Measurements from ENCODE around the gene WNT3A.

Gene WNT3A

DNA sequence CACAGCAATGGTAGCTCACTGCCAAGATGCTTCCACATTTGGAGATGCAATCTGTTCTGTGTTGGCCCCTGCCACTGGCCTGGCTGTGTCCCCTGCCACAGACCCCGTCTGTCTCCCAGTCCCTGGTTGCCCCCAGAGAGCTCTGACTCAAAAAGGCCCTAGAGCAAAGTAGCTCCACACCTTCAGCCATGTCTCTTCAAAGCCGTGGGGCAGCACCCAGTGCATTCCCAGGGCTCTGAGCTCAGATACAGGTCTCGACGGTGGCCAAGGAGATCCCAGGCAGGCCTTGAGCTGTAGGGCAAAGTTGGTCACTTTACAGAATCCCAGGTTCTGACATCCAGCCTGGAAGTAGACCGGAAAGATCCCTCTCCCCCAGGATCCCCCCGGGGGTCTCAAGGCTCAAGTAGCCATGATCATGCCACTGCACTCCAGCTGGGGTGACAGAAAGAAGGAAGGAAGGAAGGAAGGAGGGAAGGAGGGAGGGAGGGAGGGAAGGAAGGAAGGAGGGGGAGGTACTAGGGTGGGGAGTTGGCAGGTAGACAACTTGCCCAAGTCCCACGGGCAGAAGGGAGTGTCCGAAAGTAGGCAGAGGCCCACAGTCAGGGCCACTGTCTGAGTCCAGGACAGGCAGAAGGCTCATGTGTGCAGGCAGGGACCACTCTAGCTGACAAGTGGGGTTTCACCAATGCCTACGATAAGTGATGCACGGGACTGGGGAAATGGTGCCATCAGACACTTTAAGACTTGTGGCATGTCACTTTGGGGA is 71.0 kb downstream of the WNT3A start:
- in situ Hi-C loops (cut with MboI; ENCODE audit: low pct_unique_long_range_greater_than_20kb, low sequenced_read_pairs, unreplicated experiment): no loop called here
- TF ChIP-seq, protein P1, sequence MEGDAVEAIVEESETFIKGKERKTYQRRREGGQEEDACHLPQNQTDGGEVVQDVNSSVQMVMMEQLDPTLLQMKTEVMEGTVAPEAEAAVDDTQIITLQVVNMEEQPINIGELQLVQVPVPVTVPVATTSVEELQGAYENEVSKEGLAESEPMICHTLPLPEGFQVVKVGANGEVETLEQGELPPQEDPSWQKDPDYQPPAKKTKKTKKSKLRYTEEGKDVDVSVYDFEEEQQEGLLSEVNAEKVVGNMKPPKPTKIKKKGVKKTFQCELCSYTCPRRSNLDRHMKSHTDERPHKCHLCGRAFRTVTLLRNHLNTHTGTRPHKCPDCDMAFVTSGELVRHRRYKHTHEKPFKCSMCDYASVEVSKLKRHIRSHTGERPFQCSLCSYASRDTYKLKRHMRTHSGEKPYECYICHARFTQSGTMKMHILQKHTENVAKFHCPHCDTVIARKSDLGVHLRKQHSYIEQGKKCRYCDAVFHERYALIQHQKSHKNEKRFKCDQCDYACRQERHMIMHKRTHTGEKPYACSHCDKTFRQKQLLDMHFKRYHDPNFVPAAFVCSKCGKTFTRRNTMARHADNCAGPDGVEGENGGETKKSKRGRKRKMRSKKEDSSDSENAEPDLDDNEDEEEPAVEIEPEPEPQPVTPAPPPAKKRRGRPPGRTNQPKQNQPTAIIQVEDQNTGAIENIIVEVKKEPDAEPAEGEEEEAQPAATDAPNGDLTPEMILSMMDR (IDR thresholded peaks at IDR 0.05; ENCODE audit: extremely low read depth, insufficient read depth, missing control alignments): no peak
- DNase-seq (ENCODE audit: low spot score): no peak

DNA sequence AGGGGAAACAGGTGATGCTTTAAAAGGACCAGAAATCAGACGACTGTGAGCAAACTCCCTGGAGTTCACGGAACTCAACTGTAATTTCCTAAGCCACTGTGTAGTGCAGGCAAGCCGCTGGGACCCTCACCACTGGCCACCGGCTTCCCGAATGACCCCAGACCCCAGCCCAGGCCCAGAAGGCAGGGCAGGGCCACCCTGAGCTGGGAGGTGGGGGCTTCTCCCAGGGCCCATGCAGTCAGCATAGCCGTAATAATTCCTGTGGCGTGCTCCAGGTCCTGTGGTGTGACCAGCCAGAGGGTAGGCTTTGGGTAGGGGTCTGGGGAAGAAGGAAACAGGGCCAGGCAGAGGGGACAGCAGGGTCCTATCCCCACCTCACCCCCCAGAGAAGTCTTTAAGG is 72.2 kb downstream of the WNT3A start:
- TF ChIP-seq, protein P1 (IDR thresholded peaks at IDR 0.05; ENCODE audit: extremely low read depth, insufficient read depth, missing control alignments): no peak
- DNase-seq (ENCODE audit: low spot score): no peak

DNA sequence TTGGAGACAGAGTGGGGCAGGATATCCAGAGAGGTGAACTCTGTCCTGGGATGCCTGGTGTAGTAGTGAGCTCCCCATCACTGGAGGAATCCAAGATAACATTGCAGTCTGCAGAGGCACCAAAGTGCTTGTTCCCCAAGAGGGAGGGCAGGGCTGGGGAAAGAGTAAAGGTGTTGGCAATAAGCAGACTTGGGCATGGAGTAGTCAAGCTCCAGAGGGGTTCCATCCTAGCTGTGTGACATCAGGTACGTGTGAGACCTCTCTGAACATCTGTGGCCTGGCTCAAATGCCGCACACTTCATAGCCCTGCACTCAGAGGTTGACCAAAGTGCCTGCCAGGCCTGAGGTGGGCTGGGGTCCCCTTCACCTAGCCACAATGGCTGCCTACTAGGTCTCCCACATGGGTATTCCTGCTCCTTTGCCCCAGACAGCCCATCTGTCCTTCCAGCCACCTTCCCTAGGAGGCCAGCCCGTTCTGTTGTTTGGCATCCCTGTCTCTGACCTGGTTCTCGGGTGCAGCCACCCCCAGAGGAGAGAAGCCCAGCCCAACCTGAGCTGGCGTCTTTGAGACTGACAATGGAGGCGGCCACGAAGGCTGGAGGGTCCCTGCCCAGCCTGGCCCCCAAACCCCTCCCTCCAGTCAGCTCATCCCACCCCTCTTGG is 72.9 kb downstream of the WNT3A start:
- no peak for DNase-seq (ENCODE audit: low spot score)
- TF ChIP-seq, protein P1 (IDR thresholded peaks at IDR 0.05; ENCODE audit: extremely low read depth, insufficient read depth, missing control alignments): no peak
- in situ Hi-C loops (cut with MboI; ENCODE audit: low pct_unique_long_range_greater_than_20kb, low sequenced_read_pairs, unreplicated experiment): no loop called here

More for the DNA sequence above, 72.2 kb downstream of the WNT3A start:
- in situ Hi-C loops (cut with MboI; ENCODE audit: low pct_unique_long_range_greater_than_20kb, low sequenced_read_pairs, unreplicated experiment): no loop called here

DNA sequence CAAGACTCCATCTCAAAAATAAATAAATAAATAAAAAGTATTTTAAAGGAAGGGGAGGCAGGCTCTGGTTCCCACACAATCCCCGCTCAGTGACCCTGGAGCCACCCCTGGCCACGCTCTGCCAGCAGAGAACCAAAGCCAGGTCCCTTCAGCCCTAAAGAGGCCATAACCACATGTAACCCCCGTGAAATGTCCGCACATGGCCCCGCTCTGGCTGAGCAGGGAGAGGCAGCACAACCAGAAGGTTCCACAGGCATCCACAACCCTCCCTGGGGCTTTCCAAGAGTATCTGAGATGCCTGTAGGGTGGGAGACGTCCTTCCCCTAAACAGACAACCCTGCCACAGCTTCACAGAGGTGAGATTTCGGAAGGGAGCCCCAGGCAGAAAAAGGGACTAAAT is 74.3 kb downstream of the WNT3A start:
- DNase-seq (ENCODE audit: low spot score): no peak
- in situ Hi-C loops (cut with MboI; ENCODE audit: low pct_unique_long_range_greater_than_20kb, low sequenced_read_pairs, unreplicated experiment): no loop called here
- TF ChIP-seq, protein P1 (IDR thresholded peaks at IDR 0.05; ENCODE audit: extremely low read depth, insufficient read depth, missing control alignments): no peak

DNA sequence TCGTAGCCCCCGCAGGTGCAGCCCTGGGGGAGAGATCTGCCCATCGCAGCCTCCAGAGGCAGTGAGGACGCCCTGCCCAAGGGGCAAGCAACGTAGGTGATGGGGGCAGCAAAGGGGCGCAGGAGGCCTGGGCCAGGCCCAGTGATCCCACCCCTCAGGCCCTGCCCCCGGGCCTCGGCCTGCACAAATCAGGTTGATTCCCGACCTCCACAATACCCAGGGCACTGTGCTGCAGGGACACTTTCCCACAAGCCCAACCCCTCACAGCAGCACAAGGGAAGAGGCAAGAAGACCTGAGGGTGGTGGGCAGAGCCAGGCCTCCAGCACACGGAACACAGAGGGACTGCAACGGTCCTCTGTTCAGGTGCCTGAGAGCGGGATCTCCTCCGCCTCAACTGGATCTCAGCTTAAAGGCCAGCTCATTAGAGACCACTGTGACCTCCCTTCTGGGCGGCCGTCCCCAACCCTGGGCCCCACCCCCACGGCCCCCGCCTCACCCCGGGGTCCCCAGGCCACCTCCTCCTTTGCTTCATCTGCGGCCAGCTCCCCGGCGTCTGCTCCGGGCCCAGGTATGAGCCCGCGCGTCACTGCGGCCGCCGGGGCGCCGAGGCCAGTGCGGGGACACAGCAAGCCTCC is 74.9 kb downstream of the WNT3A start:
- TF ChIP-seq, protein P1 (IDR thresholded peaks at IDR 0.05; ENCODE audit: extremely low read depth, insufficient read depth, missing control alignments): no peak
- DNase-seq (ENCODE audit: low spot score): peak; percentile 59
- in situ Hi-C loops (cut with MboI; ENCODE audit: low pct_unique_long_range_greater_than_20kb, low sequenced_read_pairs, unreplicated experiment): no loop called here

DNA sequence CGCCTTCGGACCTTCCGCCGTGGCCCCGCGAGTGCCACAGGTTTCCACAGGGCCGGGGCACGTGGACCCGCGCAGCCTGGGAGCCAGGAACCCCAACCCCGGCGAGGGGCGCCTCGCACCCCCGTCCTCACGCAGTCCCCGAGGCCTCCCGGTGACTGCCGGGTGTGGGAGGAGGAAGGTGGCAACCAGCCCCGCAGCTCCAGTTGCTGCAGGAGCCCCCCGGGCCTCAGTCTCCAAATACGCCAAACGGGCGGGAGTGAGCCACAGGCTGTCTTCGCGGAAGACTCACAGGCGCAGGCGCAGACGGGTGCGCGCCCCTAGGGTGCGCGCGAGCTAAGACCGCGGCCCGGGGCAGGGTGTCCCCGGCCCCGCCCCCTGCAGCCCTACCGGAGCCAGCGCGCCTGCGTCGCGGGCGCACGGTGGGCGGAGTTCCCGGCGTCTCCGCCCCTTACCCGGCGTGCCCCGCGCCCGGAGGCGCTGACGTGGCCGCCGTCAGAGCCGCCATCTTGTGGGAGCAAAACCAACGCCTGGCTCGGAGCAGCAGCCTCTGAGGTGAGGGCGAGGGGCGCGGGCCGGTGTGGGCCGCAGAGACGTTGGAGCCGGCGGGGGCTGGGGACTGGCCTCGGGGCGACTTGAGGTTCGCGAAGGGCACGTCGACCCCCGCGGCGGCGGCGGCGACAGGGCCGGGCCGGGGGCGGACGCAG is 75.6 kb downstream of the WNT3A start, which contains the start of gene ARF1:
ARF1 (plus strand) TSS at position 495 of the 704 bp plus-strand sequence. CDS start 14,407 bp downstream, outside the sequence.
- TF ChIP-seq, protein P1 (IDR thresholded peaks at IDR 0.05; ENCODE audit: extremely low read depth, insufficient read depth, missing control alignments): peak; percentile 2

More for the DNA sequence above, 75.6 kb downstream of the WNT3A start, which contains the start of gene ARF1:
- in situ Hi-C loops (cut with MboI; ENCODE audit: low pct_unique_long_range_greater_than_20kb, low sequenced_read_pairs, unreplicated experiment): no loop called here
- peak; percentile 100 for DNase-seq (ENCODE audit: low spot score)

All from GM13977 (cell line).